ENCODE measurements around the gene AIP.

DNA sequence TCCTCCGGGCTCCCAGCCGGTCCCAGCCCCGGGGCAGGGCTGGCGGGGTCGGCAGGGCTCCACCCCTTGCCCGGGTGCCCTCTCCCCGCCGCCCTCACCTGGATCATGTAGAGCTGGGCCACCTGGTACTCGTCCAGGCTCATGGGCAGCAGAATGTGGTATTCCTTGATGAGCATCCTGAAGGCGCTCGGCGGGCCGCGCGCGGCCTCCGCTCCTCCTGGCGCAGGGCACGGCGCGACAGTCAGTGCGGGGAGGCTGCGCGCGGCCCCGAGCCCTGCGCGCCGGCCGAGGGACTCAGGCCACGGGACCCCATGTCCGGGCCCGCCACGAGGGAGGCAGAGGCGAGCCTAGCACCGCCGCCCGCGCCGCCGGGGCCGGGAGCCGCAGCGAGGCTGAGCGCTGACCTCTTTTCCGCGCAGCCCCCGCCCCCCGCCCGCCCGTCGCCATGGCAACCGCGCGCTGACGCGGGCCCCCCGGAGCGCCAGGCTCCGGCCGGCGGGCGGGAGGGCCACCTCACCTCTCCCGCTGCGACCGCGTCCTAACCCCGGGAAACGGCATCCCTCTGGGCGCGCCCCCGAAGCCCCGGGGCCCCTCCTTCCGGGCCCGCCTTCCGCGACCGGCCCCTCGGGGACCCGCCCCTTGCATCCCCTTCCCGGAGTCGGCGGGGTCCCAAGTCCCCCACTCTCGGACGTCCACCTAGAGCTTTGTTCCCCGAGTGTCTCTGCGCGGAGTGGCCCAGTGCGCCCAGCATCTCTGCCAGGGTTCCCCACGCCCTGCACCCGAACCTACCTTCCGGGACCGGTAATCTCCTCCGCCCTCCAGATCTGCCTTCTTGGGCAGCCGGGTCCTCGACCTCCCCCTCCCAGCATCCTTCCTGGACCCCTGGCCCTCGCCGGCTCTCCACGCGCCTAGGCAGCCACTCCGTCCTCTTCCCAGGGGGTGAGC lies 21.5 kb downstream of the AIP start:
- TF ChIP-seq, protein P1, sequence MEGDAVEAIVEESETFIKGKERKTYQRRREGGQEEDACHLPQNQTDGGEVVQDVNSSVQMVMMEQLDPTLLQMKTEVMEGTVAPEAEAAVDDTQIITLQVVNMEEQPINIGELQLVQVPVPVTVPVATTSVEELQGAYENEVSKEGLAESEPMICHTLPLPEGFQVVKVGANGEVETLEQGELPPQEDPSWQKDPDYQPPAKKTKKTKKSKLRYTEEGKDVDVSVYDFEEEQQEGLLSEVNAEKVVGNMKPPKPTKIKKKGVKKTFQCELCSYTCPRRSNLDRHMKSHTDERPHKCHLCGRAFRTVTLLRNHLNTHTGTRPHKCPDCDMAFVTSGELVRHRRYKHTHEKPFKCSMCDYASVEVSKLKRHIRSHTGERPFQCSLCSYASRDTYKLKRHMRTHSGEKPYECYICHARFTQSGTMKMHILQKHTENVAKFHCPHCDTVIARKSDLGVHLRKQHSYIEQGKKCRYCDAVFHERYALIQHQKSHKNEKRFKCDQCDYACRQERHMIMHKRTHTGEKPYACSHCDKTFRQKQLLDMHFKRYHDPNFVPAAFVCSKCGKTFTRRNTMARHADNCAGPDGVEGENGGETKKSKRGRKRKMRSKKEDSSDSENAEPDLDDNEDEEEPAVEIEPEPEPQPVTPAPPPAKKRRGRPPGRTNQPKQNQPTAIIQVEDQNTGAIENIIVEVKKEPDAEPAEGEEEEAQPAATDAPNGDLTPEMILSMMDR (IDR thresholded peaks at IDR 0.05) = no peak
- TF ChIP-seq EZH2 (IDR thresholded peaks at IDR 0.05; ENCODE audit: borderline replicate concordance, insufficient read depth, low read depth, low read length, poor library complexity, severe bottlenecking) = no peak
